Measurements from ENCODE around the gene DENND5A.

DNA sequence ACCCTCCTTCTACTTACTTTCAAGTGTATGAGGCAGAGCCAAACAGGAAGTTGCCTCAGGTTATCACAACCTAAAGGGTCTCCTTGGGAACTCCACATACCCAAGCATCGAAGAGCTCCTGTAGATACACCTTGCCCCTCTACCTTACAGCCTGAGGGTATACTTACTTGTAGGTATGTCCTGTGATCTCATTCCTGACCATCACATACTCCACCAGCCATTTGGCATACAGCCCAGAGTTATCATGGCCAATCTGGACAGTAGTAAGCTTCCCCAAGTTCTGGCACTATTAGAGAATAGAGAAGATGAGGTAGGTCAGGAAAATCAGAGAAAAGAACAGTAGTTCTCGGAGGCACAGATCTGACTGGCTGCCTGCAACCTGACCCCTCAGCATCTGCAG lies 120.3 kb downstream of the DENND5A start:
- no peak for TF ChIP-seq POLR2A (IDR thresholded peaks at IDR 0.05; ENCODE audit: extremely low read depth, insufficient read length)
- TF ChIP-seq, protein P1, sequence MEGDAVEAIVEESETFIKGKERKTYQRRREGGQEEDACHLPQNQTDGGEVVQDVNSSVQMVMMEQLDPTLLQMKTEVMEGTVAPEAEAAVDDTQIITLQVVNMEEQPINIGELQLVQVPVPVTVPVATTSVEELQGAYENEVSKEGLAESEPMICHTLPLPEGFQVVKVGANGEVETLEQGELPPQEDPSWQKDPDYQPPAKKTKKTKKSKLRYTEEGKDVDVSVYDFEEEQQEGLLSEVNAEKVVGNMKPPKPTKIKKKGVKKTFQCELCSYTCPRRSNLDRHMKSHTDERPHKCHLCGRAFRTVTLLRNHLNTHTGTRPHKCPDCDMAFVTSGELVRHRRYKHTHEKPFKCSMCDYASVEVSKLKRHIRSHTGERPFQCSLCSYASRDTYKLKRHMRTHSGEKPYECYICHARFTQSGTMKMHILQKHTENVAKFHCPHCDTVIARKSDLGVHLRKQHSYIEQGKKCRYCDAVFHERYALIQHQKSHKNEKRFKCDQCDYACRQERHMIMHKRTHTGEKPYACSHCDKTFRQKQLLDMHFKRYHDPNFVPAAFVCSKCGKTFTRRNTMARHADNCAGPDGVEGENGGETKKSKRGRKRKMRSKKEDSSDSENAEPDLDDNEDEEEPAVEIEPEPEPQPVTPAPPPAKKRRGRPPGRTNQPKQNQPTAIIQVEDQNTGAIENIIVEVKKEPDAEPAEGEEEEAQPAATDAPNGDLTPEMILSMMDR (IDR thresholded peaks at IDR 0.05; ENCODE audit: low read depth, low read length) = no peak
- TF ChIP-seq, protein P2, sequence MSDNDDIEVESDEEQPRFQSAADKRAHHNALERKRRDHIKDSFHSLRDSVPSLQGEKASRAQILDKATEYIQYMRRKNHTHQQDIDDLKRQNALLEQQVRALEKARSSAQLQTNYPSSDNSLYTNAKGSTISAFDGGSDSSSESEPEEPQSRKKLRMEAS (IDR thresholded peaks at IDR 0.05; ENCODE audit: low read depth, low read length) = no peak
